NCI-H1092 treated with DMSO at 0.1 percent for 48 hours (cell line): ENCODE results near the gene CCDC159.
"Not testable (repeated sequence)": the region's sequence is repeated elsewhere in the genome, so short reads cannot be mapped to it uniquely, and the experiment has no call there.

Source experiments
- DNase-seq: peaks from one replicate; lab custom pipeline; 2025; lab: John Stamatoyannopoulos, UW

The CCDC159 gene

GRCh38 chr19:11367528-11367927 lies 21.2 kb downstream of the CCDC159 start:
- no peak for DNase-seq

DNA sequence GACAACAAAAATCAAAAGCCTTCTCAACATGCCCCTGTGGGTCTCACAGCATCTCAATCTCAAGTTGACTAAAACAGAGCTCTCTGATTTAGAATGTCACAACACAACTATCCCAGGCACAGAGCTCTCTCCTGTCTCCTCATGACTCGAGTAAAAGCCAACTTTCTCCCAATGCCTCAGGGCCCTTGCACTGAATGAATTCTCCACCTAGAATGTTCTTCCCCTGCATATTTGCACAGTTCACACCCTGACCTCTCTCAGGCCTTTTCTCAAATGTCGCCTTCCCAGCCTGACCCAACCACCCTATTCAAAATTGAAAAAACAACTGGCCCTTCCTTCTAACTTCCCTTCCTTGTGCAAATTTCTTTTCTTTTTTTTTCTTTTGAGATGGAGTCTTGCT lies 24.4 kb downstream of the CCDC159 start:
- no peak for DNase-seq

DNA sequence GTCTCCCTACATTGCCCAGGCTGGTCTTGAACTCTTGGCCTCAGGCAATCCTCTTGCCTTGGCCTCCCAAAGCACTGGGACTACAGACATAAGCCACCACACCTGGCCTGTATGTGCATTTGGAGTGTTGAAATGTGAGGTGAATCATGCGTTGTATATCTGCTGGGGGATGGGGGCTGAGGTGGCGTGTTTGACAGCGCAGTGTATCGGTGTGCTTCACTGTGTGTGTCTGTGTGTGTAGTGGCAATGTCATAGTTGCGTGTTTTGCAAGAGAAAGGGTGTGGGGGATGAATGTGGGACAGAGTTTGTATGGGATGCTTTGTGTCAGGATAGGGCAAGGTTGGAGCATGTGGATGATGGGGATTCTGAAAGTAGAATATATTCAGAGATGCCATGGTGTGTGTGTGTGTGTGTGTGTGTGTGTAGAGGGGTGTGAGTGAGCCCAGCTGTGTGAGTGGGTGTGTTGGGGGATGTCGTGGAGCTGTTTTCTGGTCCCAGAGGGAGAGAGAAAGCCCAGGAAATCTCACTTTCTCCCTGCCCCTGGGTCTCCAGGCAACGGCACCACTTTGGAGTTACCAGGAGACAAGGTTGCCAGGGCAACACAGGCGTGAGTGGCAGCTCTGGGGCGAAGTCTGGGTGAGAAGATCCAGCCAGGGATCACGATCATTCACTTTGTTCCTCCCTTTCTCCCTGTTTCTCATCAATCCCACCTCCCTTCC lies 27.0 kb downstream of the CCDC159 start:
- peak; percentile 55 for DNase-seq

DNA sequence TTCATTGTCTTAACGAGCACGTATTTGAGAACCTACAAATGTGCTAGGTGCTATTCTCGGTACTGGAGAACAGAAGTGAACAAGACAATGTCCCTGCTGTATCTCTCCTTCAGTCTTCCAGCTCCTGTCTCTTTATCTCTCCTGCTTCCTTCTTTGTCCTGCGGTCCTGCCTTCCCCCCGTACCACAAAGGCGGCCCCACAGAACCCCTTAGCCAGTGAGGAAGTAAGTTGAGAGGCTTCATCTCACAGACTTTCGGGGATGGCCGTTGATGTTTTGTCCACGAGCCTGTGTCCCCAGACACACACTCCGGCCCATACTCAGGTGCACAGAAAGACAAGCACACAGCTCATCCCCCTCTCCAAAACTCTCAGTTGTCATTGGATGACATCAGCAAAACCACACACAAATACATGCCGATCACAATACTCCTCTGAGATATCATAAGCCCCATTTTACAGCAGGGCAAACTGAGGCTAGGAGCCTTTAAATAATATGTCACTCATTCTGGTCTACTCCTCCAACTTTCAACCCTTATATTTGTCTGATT lies 27.6 kb downstream of the CCDC159 start:
- no peak for DNase-seq

GRCh38 chr19:11374433-11375142 lies 28.3 kb downstream of the CCDC159 start, which contains the start of gene SWSAP1:
SWSAP1 (plus strand) TSS chr19:11374666; CDS start chr19:11374681, 15 bp downstream.
- DNase-seq: peak; percentile 100

DNA sequence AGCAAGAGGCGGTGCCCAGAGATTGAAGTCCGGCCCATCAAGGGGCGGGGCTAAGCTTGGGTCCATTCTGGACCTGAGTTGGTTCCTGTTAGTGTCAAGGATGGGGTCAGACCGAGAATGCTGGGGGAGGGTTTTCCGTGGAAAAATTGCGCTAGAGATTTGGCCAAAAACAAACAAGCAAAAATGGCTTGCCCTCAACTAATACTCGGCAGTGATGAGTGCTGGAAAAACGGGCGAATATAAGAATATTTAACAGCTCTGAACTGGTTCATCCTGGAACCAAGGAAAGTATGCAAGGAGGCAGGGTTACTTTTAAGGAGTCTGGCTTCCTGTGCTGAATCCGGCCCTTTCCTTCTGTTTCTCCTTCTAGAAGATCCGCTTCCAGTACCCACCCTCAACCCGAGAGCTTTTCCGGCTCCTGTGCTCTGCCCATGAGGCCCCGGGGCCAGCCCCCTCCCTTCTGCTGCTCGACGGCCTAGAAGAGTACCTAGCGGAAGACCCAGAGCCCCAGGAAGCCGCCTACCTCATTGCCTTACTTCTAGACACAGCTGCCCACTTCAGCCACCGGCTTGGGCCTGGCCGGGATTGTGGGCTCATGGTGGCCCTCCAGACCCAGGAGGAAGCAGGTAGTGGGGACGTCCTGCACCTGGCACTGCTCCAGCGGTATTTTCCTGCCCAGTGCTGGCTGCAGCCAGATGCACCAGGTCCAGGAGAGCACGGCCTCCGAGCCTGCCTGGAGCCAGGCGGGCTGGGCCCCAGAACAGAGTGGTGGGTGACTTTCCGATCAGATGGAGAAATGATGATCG lies 29.0 kb downstream of the CCDC159 start:
- DNase-seq: peak; percentile 61

GRCh38 chr19:11377237-11377636 lies 30.9 kb downstream of the CCDC159 start:
- no peak for DNase-seq

- DNase-seq: no peak
Observed at GRCh38 chr19:11377756-11378155, 31.4 kb downstream of the CCDC159 start.

GRCh38 chr19:11378319-11379189 lies 32.2 kb downstream of the CCDC159 start:
- DNase-seq: peak; percentile 10

DNA sequence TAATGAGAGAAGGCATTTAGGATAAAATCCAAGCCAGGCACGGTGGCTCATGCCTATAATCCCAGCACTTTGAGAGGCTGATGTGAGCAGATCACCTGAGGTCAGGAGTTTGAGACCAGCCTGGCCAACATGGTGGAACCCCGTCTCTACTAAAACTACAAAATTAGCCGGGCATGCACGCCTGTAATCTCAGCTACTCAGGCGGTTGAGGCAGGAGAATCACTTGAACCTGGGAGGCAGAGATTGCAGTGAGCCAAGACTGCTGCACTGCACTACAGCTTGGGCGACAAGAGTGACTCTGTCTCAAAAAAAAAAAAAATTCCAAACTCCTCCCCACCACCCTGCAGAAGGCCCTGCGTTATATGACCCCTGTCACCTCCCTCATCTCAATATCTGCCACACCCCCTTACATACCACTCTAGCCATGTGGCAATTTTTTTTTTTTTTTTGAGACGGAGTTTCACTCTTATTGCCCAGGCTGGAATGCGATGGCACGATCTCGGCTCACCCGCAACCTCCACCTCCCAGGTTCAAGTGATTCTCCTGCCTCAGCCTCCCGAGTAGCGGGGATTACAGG lies 33.0 kb downstream of the CCDC159 start:
- DNase-seq: not testable (repeated sequence)

DNA sequence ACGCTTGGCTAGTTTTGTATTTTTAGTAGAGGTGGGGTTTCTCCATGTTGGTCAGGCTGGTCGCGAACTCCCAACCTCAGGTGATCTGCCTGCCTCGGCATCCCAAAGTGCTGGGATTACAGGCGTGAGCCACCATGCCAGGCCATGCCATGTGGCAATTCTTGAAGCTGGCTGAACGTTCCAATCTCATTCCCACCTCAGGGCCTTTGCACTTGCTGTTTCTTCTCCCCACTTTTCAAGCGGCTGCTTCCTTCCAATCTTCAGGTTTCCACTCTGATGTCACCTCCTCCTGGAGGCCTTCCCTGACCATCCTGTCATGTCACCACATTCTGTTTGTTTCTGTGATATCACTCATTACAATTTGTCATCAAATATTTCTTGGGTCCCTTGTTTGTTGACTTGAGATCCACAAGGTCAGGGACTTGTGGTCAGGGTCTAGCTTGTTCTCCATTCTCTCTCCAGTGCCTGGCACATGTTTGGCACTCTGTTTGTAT lies 33.6 kb downstream of the CCDC159 start:
- DNase-seq: no peak

- DNase-seq: peak; percentile 99
Observed at GRCh38 chr19:11380653-11381537, 34.6 kb downstream of the CCDC159 start.

DNA sequence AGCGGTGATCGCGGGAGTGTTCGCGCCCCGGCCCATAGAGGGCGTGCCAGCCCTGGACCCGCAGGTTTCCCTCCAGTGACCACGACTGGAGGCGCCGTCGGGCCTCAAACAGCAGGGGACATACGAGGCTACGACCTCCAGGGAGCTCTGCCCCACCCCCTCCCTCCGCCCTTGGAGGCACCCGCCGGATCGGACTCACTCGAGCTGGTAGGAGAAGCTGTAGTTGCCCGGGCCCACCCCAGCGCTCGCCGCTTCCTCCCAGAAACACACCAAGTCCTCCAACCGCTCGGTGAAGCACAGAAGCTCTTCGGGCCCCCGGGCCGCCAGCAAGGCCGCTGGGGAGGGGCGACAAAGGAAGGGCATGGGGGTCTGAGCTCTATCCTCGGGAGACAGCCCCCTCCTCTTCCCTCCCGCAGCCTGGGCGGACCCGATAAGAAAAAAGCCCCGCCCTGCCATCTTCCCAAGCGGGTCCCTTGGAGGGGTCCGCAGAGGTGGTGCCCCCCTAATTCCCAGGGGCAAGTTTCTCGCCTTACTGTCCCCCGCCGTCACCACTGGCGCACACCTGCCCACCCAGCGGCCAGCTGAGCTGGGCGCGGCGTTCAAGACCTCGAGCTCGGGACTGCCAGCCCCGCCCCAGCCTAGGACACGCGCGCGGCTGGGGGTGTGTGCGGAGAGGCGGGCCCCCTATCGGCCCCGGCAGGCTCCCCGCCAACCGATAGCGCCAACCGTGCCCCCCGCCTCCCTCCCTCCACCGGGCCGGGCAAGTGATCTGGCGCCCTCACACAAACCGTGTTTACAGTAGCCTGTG lies 36.8 kb downstream of the CCDC159 start:
- no peak for DNase-seq

DNA sequence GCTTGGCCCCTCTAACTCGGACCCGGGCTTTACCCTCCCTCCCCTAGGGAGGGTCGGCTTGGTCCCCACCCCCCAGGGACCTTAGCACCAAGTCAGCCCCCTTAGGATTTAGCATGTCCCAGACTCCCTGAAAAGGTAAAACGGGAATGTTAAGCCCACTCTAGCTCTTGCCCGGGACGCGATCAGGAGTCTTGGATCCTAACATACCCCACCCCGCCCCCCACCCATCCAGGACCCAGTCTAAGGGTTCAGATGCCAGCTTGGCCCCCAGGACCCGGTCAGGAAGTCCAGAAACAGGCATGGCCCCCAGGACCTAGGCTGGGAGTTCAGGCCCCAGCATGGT lies 37.4 kb downstream of the CCDC159 start:
- DNase-seq: no peak

- DNase-seq: no peak
Observed at GRCh38 chr19:11384778-11385129, 38.4 kb downstream of the CCDC159 start.

DNA sequence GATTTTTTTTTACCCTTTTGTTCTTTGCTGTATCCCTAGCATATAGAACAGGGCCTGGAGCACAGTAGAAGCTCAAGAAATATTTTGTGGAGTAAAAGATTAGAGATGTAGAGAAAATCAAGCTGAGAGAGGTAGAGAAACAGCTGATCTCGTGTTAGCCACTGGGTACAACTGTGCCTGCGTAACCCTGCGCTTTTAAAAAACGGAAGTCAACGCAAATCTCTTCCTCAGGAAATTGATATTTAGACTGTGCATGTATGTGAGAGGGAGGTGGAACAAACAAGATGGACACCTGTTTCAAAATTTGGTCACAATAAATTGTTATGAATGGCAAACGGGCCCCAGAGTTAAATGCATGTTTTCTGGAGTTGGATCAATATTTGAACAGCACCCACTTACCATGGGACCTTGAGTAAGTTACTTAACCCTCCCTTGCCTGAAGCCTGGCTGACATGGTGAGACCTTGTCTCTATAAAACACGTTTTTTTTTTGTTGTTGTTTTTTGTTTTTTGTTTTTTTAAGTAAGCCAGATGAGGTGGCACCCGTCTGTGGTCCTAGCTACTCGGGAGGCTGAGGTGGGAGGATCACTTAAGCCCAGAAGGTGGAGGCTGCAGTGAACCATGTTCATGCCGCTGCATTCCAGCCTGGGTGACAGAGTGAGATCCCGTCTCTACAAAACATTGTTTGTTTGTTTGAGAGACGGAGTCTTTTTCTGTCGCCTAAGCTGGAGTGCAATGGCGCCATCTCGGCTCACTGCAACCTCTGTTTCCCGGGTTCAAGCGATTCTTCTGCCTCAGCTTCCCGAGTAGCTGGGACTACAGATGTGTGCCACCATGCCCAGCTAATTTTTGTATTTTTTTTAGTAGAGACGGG lies 41.1 kb downstream of the CCDC159 start:
- DNase-seq: peak; percentile 5

- DNase-seq: no peak
Observed at GRCh38 chr19:11390359-11390758, 44.0 kb downstream of the CCDC159 start.
